Activated CD8-positive, alpha-beta T cell treated with anti-CD3 and anti-CD28 coated beads for 36 hours (primary cell): ENCODE data around the gene GPC5. TPM values are rescaled to one million over a fixed set of nuclear protein-coding genes. Genes with fewer than 3 reads are reported as not detected.
"Not testable (repeated sequence)": the region's sequence is repeated elsewhere in the genome, so short reads cannot be mapped to it uniquely, and the experiment has no call there.

Source experiments
- ATAC-seq: fragments of 200-7000 bp; cut with Tn5 transposase; one replicate; pipeline ENCODE4 v1.10.0; 2021; ENCODE audit warnings: mild to moderate bottlenecking, moderate library complexity
- CTCF ChIA-PET: fragments of 350-600 bp; sonication (Branson Sonifier 250); formaldehyde crosslinking; loops from one replicate; lab custom pipeline; 2021; ENCODE audit warnings: antibody characterized with exemption; lab: Charles Lee
- POLR2A ChIA-PET: fragments of 350-600 bp; sonication (Branson Sonifier 250); formaldehyde crosslinking; loops from one replicate; lab custom pipeline; 2021; ENCODE audit warnings: antibody characterized with exemption; lab: Charles Lee
- DNase-seq: peaks from one replicate; pipeline ENCODE4 v3.0.0-alpha.2; 2020
- H3K27ac Mint-ChIP-seq: one replicate; pipeline ENCODE4 v1.8.0; 2021; ENCODE audit warnings: mild to moderate bottlenecking, mixed read lengths
- H3K27me3 Mint-ChIP-seq: one replicate; pipeline ENCODE4 v1.8.0; 2021; ENCODE audit warnings: mixed read lengths
- H3K36me3 Mint-ChIP-seq: one replicate; pipeline ENCODE4 v1.8.0; 2021; ENCODE audit warnings: low read depth, mixed read lengths
- H3K4me1 Mint-ChIP-seq: one replicate; pipeline ENCODE4 v1.8.0; 2021; ENCODE audit warnings: low read depth, mixed read lengths
- H3K4me3 Mint-ChIP-seq: one replicate; pipeline ENCODE4 v1.8.0; 2021; ENCODE audit warnings: mild to moderate bottlenecking, moderate library complexity, mixed read lengths
- H3K9me3 Mint-ChIP-seq: one replicate; pipeline ENCODE4 v1.8.0; 2021; ENCODE audit warnings: mixed read lengths
- CTCF ChIP-seq: fragments of 200-600 bp; IDR thresholded peaks from one replicate; pipeline ENCODE4 v1.8.0; 2022; ENCODE audit warnings: antibody characterized with exemption, mild to moderate bottlenecking
- intact Hi-C: fragments of 100-400 bp; cut with micrococcal nuclease; formaldehyde crosslinking; loops from one replicate; pipeline ENCODE4 v1.10.0; 2022
- total RNA-seq, 2 experiments: library from RNA; stranded (reverse); gene quantifications; one replicate each; pipeline ENCODE4 v1.2.3, GENCODE V29; 2021

Gene GPC5
- total RNA-seq, 2 experiments from 2014 or later, result 0.13 to 0.14 TPM

GRCh38 chr13:92500192-92500591, 1101.8 kb downstream of the GPC5 start:
- Mint-ChIP-seq H3K4me1 (no peaks in the 10 kb centered on the region), H3K27ac (no peak overlapping the region), H3K27me3 (no peaks in the 10 kb centered on the region), H3K9me3 (peaks cover 8% of the 10 kb centered on the region), H3K4me3 (no peak overlapping the region), H3K36me3 (no peaks in the 10 kb centered on the region)
- CTCF ChIA-PET, result no interaction called here
- intact Hi-C loops, result no loop called here
- ATAC-seq, result no peak
- DNase-seq, result no peak
- POLR2A ChIA-PET, result interaction anchor here (0.6 kb wide), 1 partner anchor 1141 kb away, joined by 3 read pairs; no protein-coding TSS in a partner anchor
- no peak for TF ChIP-seq CTCF

- H3K36me3 Mint-ChIP-seq, result no peaks in the 10 kb centered on the region
- no peaks in the 10 kb centered on the region for H3K27me3 Mint-ChIP-seq
- H3K27ac Mint-ChIP-seq, result no peak overlapping the region
- intact Hi-C loops, result no loop called here
- ATAC-seq, result no peak
- no peak overlapping the region for H3K4me3 Mint-ChIP-seq
- H3K4me1 Mint-ChIP-seq, result no peaks in the 10 kb centered on the region
- TF ChIP-seq CTCF, result no peak
- peaks cover 3% of the 10 kb centered on the region for H3K9me3 Mint-ChIP-seq
- DNase-seq, result no peak
- CTCF ChIA-PET, result no interaction called here
- POLR2A ChIA-PET, result no interaction called here
Observed at GRCh38 chr13:92510416-92510815, 1112.0 kb downstream of the GPC5 start.

GRCh38 chr13:92512852-92513251, 1114.4 kb downstream of the GPC5 start:
- TF ChIP-seq CTCF, result no peak
- Mint-ChIP-seq H3K36me3 (no peaks in the 10 kb centered on the region), H3K27me3 (no peaks in the 10 kb centered on the region), H3K4me3 (no peak overlapping the region), H3K9me3 (peaks cover 3% of the 10 kb centered on the region), H3K27ac (no peak overlapping the region), H3K4me1 (no peaks in the 10 kb centered on the region)
- DNase-seq, result no peak
- no peak for ATAC-seq
- intact Hi-C loops, result no loop called here
- ChIA-PET POLR2A (no interaction called here), CTCF (no interaction called here)

GRCh38 chr13:92513672-92514071, 1115.3 kb downstream of the GPC5 start:
- TF ChIP-seq CTCF, result no peak
- ChIA-PET POLR2A (no interaction called here), CTCF (no interaction called here)
- Mint-ChIP-seq H3K27me3 (no peaks in the 10 kb centered on the region), H3K36me3 (no peaks in the 10 kb centered on the region), H3K9me3 (peaks cover 5% of the 10 kb centered on the region), H3K4me1 (no peaks in the 10 kb centered on the region), H3K4me3 (no peak overlapping the region), H3K27ac (no peak overlapping the region)
- DNase-seq (no peak), ATAC-seq (no peak)
- intact Hi-C loops, result no loop called here

- POLR2A ChIA-PET, result no interaction called here
- H3K36me3 Mint-ChIP-seq, result no peaks in the 10 kb centered on the region
- intact Hi-C loops, result no loop called here
- no peak for DNase-seq
- no peaks in the 10 kb centered on the region for H3K27me3 Mint-ChIP-seq
- no peak for TF ChIP-seq CTCF
- no peak overlapping the region for H3K4me3 Mint-ChIP-seq
- ATAC-seq, result no peak
- no peak overlapping the region for H3K27ac Mint-ChIP-seq
- CTCF ChIA-PET, result no interaction called here
- no peaks in the 10 kb centered on the region for H3K4me1 Mint-ChIP-seq
- peaks cover 5% of the 10 kb centered on the region for H3K9me3 Mint-ChIP-seq
Observed at GRCh38 chr13:92514420-92515125, 1116.2 kb downstream of the GPC5 start.

GRCh38 chr13:92516878-92517277, 1118.5 kb downstream of the GPC5 start:
- CTCF ChIA-PET, H3K4me3 Mint-ChIP-seq, H3K36me3 Mint-ChIP-seq, H3K27ac Mint-ChIP-seq, intact Hi-C loops, H3K9me3 Mint-ChIP-seq, ATAC-seq, POLR2A ChIA-PET, H3K4me1 Mint-ChIP-seq, H3K27me3 Mint-ChIP-seq, DNase-seq: not testable (repeated sequence)

GRCh38 chr13:92518622-92519021, 1120.2 kb downstream of the GPC5 start:
- H3K36me3 Mint-ChIP-seq, H3K4me1 Mint-ChIP-seq, H3K27me3 Mint-ChIP-seq, CTCF ChIA-PET, POLR2A ChIA-PET, DNase-seq, H3K9me3 Mint-ChIP-seq, ATAC-seq, intact Hi-C loops, H3K27ac Mint-ChIP-seq, H3K4me3 Mint-ChIP-seq: not testable (repeated sequence)
